ENCODE measurements around the gene ATP8B4.

DNA sequence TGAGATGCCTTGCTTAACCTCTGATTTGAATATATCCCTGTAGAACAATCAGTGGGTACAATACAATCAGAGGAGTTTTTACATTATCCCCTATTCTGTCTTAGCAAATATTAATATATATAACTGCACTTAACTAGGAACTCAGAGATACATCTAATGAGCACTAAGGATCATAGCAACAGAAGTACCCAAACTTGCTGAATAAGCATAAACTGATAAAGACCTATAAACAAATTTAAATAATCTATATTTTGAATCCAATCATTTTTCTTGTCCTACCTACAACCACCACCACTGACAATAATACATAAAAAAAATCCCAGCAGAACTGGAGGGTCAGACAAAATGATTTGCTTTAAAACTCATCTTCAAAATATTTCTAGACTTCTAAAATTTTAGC, 106.2 kb downstream of the ATP8B4 start:
- TF ChIP-seq, protein P1, sequence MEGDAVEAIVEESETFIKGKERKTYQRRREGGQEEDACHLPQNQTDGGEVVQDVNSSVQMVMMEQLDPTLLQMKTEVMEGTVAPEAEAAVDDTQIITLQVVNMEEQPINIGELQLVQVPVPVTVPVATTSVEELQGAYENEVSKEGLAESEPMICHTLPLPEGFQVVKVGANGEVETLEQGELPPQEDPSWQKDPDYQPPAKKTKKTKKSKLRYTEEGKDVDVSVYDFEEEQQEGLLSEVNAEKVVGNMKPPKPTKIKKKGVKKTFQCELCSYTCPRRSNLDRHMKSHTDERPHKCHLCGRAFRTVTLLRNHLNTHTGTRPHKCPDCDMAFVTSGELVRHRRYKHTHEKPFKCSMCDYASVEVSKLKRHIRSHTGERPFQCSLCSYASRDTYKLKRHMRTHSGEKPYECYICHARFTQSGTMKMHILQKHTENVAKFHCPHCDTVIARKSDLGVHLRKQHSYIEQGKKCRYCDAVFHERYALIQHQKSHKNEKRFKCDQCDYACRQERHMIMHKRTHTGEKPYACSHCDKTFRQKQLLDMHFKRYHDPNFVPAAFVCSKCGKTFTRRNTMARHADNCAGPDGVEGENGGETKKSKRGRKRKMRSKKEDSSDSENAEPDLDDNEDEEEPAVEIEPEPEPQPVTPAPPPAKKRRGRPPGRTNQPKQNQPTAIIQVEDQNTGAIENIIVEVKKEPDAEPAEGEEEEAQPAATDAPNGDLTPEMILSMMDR (conservative IDR thresholded peaks at IDR 0.05; ENCODE audit: low read depth, low read length), result no peak
- TF ChIP-seq EZH2 (IDR thresholded peaks at IDR 0.05; ENCODE audit: low read length, unreplicated experiment), result no peak

All from PC-3 (cell line).